NCI-H1048 (cell line): ENCODE results near the gene HMHB1.

Experiments
- DNase-seq: peaks from one replicate; lab custom pipeline; 2025; lab: John Stamatoyannopoulos, UW

Gene HMHB1

DNA sequence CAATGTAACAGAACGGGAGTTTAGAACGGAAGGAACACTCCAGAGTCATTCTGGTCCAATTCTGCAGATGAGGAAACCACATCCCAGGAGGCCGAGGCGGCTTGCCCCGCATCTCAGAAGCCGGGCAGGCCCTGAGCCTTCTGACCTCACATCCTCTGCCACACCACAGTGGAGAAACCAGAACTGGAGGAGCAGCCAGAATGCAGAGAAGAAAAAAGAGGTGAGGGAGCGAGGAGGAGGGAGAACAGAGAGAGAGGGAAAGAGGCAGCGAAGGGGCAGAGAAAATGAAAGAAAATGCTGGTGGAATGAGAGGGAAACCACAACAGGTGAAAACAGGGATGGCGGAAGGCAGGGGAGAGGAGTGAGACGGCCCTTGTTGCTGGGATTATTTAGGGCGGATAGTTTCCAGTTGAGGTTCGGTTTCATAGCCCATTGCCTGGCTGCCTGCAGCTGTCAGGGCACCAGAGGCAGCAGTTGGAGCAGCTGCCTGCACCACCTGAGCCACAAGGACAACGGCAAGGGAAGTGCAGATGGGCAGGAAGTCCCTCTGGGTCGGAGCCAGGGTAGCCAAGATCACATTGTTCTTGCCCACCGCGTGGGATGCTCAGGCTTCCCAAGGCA, at the start of gene HMHB1:
Gene HMHB1 (plus strand): TSS at position 77 of the 621 bp plus-strand sequence.
- no peak for DNase-seq

GRCh38 chr5:143762636-143763220, 49.2 kb upstream of the HMHB1 start:
- DNase-seq: no peak

- DNase-seq: no peak
These were observed 44.8 kb upstream of the HMHB1 start for GRCh38 chr5:143767162-143767561.

GRCh38 chr5:143769026-143769786, 42.8 kb upstream of the HMHB1 start:
- no peak for DNase-seq

DNA sequence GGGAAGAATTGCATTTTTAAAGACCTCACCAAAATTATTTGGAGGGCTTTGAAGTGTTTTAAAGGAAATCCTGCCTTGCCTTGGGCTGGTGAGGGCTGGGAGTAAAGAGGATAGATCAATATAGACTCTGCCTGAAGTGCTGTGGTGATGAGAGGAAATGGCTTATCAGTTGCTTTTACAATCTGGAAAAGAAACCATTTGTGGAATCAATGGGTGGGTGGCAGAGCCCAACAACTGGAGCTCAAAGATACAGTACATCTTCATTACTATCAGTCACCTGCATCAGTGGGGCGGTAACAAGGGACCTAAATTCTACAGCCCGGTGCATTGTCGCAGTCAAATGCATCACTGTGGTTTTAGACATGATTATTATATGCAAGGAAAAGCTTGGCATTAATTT, 41.5 kb upstream of the HMHB1 start:
- DNase-seq: no peak

GRCh38 chr5:143771189-143771588, 40.8 kb upstream of the HMHB1 start:
- DNase-seq: no peak

DNA sequence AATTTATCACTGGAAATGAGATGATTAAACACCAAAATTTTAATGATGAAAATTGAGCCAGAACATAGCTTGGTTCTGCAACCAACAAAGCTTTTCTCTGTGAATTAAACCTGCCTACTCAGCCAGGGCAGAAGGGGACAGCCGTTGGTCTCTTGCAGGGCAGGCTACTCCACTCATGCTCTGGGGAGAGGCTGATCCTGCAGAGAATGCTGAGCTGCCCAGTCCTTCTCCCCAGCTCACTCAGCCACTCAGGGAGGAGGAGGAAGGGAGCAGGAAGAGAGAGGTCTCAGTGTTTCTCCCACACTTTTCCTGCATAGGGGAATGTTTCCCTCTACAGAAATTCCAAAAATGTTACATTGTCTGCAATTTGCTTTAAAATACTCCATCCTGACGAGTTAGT, 40.4 kb upstream of the HMHB1 start:
- no peak for DNase-seq

DNA sequence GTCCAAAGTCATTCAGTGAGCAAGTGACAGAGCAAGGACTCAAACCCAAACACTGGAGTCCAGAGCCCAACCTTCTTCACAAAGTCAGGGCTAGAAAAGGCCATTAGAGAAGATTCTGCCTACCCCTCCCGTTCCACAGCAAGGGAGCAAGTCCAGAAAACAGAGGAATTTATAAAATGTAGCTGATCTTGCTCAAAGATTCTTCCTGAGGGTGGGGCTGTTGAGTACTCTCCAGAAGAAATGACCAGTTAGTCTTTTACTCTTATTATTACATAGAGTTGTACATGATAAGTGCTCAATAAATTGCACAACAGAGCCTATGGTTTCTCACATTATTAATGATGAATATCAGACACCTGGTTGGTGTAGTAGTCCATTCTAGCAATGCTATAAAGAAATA, 39.3 kb upstream of the HMHB1 start:
- DNase-seq: no peak

DNA sequence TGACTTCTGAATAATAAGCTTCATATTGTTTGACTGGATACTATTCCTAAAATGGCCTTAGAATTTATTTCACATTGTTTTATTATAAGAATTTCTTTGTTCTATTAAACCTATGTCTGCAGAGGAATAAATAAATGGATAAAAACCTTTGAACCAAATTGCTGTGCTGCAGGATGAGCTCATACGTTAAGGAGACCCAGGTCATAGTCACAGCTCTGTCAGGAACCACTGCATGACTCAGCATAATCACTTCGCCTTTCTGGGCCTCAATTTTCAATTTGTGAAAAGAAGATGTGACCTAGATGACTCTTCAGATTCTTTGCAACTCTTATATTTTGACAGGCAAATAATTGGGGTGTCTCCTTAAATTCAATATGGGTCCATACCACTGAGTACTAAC, 36.7 kb upstream of the HMHB1 start:
- DNase-seq: no peak

- no peak for DNase-seq
These were observed 35.0 kb upstream of the HMHB1 start for GRCh38 chr5:143776951-143777350.

DNA sequence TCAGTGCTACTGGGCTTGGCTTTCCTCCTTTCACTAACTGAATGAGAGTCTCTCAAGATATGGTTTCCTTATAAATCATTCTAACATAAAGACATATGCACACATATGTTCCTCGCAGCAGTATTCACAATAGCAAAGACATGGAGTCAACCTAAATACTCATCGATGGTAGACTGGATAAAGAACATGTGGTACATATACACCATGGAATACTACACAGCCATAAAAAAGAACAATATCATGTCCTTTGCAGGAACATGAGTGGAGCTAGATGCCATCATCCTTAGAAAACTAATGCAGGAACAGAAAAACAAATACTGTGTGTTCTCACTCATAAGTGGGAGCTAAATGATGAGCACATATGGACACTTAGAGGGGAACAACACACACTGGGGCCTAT, 32.5 kb upstream of the HMHB1 start:
- no peak for DNase-seq

- DNase-seq: no peak
These were observed 29.9 kb upstream of the HMHB1 start for GRCh38 chr5:143781993-143782520.

DNA sequence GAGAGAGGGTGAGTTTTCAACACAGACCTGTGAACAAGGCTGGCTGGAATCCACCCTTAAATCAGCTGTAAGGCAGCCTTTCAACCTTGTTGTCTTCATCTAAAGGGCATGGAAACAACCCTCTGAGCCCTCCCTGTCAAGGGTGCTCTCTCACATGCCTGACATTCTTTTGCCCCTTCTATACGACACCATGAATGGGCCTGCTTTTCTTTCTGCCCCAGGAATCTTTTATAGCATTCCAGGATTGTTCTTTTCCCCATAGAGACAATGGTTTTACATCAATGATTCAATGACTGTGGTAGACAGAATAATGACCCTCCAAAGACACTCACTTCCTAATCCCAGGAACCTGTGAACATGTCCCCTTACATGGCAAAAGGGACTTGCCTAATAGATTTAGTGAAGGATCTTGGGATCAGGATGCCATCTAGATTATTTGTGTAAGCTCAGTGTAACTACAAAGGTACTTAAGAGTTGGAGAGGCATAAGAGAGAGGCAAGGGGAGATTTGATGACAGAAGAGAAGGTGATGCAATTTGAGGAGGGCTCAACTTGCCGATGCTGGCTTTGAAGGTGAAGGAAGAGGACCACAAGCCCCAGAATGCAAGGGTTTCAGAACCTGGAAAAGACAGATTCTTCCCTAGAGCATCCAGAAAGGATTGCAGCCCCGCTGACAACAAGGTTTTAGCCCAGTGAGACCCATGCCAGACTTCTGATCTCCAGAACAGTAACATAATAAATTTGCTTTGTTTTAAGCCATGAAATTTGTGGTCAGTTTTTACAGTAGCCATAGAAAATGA, 29.2 kb upstream of the HMHB1 start:
- DNase-seq: no peak

DNA sequence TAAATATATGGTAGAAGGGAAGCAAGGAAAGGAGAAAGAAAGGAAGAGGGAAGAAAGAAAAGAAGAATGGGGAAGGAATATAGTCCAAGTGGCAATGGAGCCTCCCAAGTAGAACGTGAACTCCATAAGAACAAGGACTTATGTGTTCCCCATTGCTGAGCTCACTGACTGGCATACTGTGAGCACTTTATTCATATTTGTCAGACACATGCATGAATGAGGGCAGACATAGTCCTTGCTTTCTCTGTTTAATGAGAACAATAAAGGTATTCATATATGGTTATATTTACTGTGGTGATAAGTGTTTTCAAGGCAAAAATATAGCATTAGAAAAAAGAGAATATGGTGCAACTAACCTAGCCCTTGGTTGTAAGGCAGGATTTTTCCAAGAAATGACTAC, 23.6 kb upstream of the HMHB1 start:
- no peak for DNase-seq

DNA sequence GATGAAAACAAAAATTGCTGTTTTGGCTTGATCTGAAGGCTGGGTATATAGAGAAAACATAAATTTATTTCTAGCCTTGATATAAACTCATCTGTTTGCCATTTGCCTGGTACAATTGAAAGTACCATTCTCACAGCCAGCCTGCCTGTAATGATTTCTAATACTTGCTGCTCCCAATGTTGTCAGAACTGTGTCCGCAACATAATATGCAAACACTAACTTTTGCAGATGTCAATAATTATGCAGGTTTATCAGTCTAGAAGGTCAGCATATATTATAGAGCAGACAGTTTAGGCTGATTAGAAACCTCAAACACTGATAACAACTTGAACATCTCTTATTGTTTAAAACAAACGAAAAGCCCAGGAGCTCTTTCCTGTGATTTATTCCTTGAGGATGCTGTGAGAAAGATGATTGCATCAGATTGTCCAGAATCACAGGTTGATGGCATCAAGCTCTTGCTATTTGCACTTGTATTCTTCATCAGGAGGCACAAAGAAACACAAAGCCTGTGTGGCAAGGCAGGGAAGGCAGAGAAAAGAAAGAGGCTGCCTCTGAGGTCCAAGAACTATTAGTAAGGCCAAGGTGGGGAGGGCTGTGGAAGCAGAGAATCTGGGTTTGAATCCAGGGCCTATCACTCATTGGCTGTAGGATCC, 21.4 kb upstream of the HMHB1 start:
- no peak for DNase-seq

- no peak for DNase-seq
These were observed 19.9 kb upstream of the HMHB1 start for GRCh38 chr5:143791848-143792731.

DNA sequence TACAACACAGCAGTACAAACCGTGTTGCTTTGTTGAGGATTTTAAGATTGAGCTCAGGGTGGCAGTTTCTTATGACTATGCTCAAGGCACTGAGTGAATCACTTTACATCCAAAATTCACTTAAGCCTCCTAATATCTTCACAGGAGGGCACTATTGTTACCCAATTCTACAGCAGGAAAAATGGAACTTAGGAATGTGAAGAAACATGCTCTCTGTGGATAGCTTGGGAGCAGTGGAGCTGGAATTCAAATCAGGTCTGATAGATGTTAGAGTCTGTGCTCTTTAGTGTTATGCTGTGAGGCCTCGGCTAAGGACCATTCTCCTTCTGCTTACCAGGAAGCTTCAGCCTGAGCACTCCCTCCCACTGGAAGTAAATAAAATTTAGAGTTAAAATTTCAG, 18.7 kb upstream of the HMHB1 start:
- no peak for DNase-seq

GRCh38 chr5:143796125-143796524, 15.8 kb upstream of the HMHB1 start:
- DNase-seq: no peak

GRCh38 chr5:143796753-143797152, 15.2 kb upstream of the HMHB1 start:
- DNase-seq: no peak

- DNase-seq: no peak
These were observed 11.2 kb upstream of the HMHB1 start for GRCh38 chr5:143800715-143801114.
